NCI-H1417 (cell line): ENCODE results near the gene IL23R.
"Not testable (repeated sequence)": the region's sequence is repeated elsewhere in the genome, so short reads cannot be mapped to it uniquely, and the experiment has no call there.

ENCODE experiments used
- DNase-seq, 3 experiments: peaks; one replicate each; lab custom pipeline; 2025; lab: John Stamatoyannopoulos, UW

The IL23R gene

GRCh38 chr1:67166196-67166595 lies at the start of gene IL23R:
IL23R (plus strand) TSS chr1:67166454; CDS start chr1:67168121, 1,667 bp downstream.
- no peak for DNase-seq

GRCh38 chr1:67118191-67118590 lies 48.1 kb upstream of the IL23R start:
- DNase-seq = no peak

- no peak for DNase-seq
Observed at GRCh38 chr1:67118646-67119045, 47.6 kb upstream of the IL23R start.

- no peak for DNase-seq
Observed at GRCh38 chr1:67120855-67121619, 45.2 kb upstream of the IL23R start.

GRCh38 chr1:67124455-67124854 lies 41.8 kb upstream of the IL23R start:
- no peak for DNase-seq

GRCh38 chr1:67126111-67126746 lies 40.0 kb upstream of the IL23R start:
- DNase-seq = no peak

- DNase-seq = no peak
Observed at GRCh38 chr1:67126974-67127373, 39.3 kb upstream of the IL23R start.

GRCh38 chr1:67130673-67131072 lies 35.6 kb upstream of the IL23R start:
- DNase-seq = no peak

- DNase-seq = no peak
Observed at GRCh38 chr1:67133177-67133576, 33.1 kb upstream of the IL23R start.

- DNase-seq = no peak
Observed at GRCh38 chr1:67134695-67135094, 31.6 kb upstream of the IL23R start, which contains the start of gene C1orf141. C1orf141 (minus strand) TSS chr1:67134970; CDS start chr1:67127240, 7,730 bp downstream.

- no peak for DNase-seq
Observed at GRCh38 chr1:67135354-67135753, 30.9 kb upstream of the IL23R start.

GRCh38 chr1:67137307-67137753 lies 28.9 kb upstream of the IL23R start:
- DNase-seq = no peak

- no peak for DNase-seq
Observed at GRCh38 chr1:67138813-67139499, 27.3 kb upstream of the IL23R start.

- DNase-seq = no peak
Observed at GRCh38 chr1:67140460-67140859, 25.8 kb upstream of the IL23R start.

- DNase-seq = not testable (repeated sequence)
Observed at GRCh38 chr1:67141832-67142231, 24.4 kb upstream of the IL23R start.

- no peak for DNase-seq
Observed at GRCh38 chr1:67142931-67143330, 23.3 kb upstream of the IL23R start.

- no peak for DNase-seq
Observed at GRCh38 chr1:67143966-67144365, 22.3 kb upstream of the IL23R start.

- DNase-seq = no peak
Observed at GRCh38 chr1:67144696-67145095, 21.6 kb upstream of the IL23R start.

GRCh38 chr1:67146101-67146500 lies 20.2 kb upstream of the IL23R start:
- DNase-seq = no peak

GRCh38 chr1:67146539-67146938 lies 19.7 kb upstream of the IL23R start:
- no peak for DNase-seq

GRCh38 chr1:67147973-67148372 lies 18.3 kb upstream of the IL23R start:
- not testable (repeated sequence) for DNase-seq

GRCh38 chr1:67148516-67149178 lies 17.6 kb upstream of the IL23R start:
- no peak for DNase-seq
